Measurements from ENCODE around the gene RTN4RL1.

RTN4RL1 gene

DNA sequence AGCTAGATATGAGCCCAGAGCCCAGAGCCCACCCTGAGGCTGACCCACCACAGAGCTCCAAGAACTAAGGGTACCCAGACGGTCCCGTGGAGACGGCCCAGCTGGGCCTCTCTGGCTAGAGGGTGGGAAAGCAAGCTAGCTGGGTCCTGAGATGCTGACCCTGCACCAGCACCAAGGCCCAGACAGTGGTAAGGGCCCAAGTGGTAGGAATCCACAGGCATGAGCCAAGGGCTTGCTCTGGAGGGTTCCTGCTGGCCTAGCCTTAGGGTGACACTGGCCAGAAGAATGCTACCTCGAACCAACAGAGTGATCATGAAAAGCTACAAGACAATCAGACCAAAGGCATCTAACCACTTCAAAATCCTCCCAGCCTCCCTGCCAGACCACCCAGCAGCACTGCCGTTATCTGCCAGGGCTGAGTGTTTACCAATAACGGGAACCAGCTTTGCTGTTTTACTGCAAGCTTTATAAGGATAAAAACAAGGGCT lies 42.9 kb upstream of the RTN4RL1 start:
- TF ChIP-seq, protein P1, sequence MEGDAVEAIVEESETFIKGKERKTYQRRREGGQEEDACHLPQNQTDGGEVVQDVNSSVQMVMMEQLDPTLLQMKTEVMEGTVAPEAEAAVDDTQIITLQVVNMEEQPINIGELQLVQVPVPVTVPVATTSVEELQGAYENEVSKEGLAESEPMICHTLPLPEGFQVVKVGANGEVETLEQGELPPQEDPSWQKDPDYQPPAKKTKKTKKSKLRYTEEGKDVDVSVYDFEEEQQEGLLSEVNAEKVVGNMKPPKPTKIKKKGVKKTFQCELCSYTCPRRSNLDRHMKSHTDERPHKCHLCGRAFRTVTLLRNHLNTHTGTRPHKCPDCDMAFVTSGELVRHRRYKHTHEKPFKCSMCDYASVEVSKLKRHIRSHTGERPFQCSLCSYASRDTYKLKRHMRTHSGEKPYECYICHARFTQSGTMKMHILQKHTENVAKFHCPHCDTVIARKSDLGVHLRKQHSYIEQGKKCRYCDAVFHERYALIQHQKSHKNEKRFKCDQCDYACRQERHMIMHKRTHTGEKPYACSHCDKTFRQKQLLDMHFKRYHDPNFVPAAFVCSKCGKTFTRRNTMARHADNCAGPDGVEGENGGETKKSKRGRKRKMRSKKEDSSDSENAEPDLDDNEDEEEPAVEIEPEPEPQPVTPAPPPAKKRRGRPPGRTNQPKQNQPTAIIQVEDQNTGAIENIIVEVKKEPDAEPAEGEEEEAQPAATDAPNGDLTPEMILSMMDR (IDR thresholded peaks at IDR 0.05; ENCODE audit: borderline replicate concordance, insufficient read depth, low read depth, low read length), result no peak
- no peak overlapping the region for H3K4me3 ChIP-seq (ENCODE audit: low read depth, low read length)

DNA sequence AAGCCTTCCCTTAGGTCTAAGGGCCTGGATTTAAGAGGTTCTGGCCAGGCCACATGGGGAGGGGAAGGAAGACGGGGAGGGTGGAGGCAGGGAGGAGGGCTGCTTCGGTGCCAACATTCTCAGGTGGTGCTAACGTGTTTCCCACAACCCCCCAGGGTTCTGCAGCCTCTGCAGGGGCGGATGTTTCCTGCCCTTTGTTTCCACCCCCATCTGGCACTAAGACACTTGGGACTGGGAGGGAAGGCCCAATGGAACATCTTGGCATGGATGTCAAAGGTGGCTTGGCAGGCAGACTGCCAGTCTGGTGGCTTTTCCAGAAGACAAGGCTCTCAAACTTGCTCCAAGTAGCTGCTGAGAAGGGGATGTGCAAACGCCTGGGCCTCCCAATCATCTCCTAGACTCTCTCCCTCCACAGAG lies 42.5 kb upstream of the RTN4RL1 start:
- TF ChIP-seq, protein P1 (IDR thresholded peaks at IDR 0.05; ENCODE audit: borderline replicate concordance, insufficient read depth, low read depth, low read length), result no peak
- H3K4me3 ChIP-seq (ENCODE audit: low read depth, low read length), result no peak overlapping the region

- TF ChIP-seq, protein P1 (IDR thresholded peaks at IDR 0.05; ENCODE audit: borderline replicate concordance, insufficient read depth, low read depth, low read length), result no peak
- H3K4me3 ChIP-seq (ENCODE audit: low read depth, low read length), result no peak overlapping the region
These were observed 42.0 kb upstream of the RTN4RL1 start for GRCh38 chr17:2067048-2067561.

DNA sequence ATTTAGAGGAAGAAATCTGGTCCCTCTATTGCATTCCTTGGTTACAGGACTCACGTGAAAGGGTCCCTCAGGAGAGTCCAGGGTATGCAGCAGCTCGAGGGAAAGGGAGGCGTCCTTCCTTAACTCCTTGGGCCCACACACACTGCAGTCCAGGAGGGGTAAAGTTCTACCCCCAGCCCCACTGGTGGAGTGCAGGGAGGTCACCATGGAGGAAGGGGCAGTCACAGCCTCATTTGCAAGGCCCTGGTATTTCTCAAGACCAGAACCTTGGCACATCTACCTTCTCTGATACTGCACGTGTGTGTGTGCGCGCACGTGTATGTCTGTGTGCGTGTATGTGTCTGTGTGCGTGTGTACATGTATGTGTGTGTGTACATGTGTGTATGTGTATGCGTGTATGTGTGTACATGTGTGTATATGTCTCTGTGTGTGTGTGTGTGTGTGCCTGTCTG lies 40.8 kb upstream of the RTN4RL1 start:
- TF ChIP-seq, protein P1 (IDR thresholded peaks at IDR 0.05; ENCODE audit: borderline replicate concordance, insufficient read depth, low read depth, low read length), result no peak
- no peak overlapping the region for H3K4me3 ChIP-seq (ENCODE audit: low read depth, low read length)

DNA sequence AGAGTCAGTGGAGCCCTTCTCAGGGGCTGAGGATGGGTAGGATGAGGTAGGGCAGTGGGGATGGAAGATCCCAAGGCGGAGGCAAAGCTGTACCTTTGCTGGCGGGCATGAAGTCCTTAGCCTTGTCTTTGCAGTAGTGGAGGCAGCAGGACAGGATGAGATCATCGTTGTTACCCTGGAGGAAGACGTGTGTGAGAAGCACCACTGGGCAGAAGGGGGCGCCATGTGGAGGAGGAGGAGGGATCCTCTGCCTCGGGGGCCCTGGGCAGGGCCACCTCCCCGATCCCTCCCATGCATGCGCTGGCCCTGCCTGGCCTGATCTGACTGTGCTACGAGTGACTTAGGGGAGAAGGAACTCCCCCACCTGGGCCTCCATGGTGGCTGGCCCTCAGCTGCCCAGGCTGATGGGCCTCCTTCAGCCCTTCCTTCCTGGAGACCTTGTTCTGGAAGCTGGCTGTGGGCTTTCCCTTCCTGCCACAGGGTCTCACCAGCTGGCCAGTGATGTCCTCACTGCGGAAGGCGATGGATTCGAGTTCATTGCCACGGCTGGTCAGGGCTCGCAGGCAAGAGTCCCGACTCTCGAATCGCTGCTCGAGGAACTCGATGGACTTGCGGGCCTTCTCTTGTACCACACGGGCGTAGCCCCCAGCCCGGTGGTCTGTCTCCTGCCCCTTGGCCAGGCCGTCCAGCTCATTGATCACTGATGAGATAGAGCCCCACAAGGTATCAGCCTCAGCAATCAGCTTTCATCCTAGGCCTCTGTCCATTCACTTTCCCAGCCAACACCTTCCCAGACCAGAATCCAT lies 40.0 kb upstream of the RTN4RL1 start:
- H3K4me3 ChIP-seq (ENCODE audit: low read depth, low read length), result no peak overlapping the region
- TF ChIP-seq, protein P1 (IDR thresholded peaks at IDR 0.05; ENCODE audit: borderline replicate concordance, insufficient read depth, low read depth, low read length), result peak; percentile 71

GRCh38 chr17:2064520-2064971 lies 39.4 kb upstream of the RTN4RL1 start:
- H3K4me3 ChIP-seq (ENCODE audit: low read depth, low read length), result no peak overlapping the region
- TF ChIP-seq, protein P1 (IDR thresholded peaks at IDR 0.05; ENCODE audit: borderline replicate concordance, insufficient read depth, low read depth, low read length), result no peak

DNA sequence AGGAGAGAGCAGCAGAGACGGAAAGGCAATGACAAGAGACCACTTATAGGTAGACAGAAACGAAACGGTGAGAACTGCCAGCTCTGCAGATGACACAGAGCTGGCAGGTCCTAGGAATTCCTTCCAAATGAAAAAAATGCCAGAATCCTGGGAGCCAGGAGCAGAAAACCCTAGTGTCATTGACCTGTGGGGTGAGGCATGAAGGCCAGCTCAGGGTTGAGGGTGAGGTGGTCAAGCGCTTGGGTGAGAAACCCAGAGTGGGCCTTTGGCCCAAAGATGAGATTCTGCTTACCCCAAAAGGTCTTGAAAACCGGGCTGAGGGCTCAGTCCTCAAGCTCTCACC lies 39.0 kb upstream of the RTN4RL1 start:
- TF ChIP-seq, protein P1 (IDR thresholded peaks at IDR 0.05; ENCODE audit: borderline replicate concordance, insufficient read depth, low read depth, low read length), result no peak
- no peak overlapping the region for H3K4me3 ChIP-seq (ENCODE audit: low read depth, low read length)
